Stomach (tissue), 9 donors: ENCODE data around the gene ABTB2. TPM values are rescaled to one million over a fixed set of nuclear protein-coding genes. Genes with fewer than 3 reads are reported as not detected.

ENCODE experiments used
- DNase-seq, 2 donors: peaks; one replicate each; pipeline versions ENCODE4 v3.0.0 to v3.0.0-alpha.2; 2013 to 2019
- H3K27ac ChIP-seq, 5 donors: fragments of 200-600 bp in 4 of 5; sonication (generic) in 4 of 5; one replicate each; pipeline ENCODE4 v1.5.1; 2013 to 2019; ENCODE audit warnings: mild to moderate bottlenecking in 1 of 5, moderate library complexity in 1 of 5
- H3K27me3 ChIP-seq, 3 donors: fragments of 200-600 bp; sonication (generic); one replicate each; pipeline ENCODE4 v1.5.1; 2017 to 2019; ENCODE audit warnings: mixed run types in 1 of 3
- H3K36me3 ChIP-seq, 4 donors: fragments of 200-600 bp; sonication (generic); 1 replicate in 3 of 4; 2 replicates in 1 of 4; pipeline ENCODE4 v1.5.1; 2016 to 2019
- H3K4me1 ChIP-seq, 4 donors: fragments of 200-600 bp; sonication (generic); one replicate each; pipeline ENCODE4 v1.5.1; 2016 to 2019
- H3K4me3 ChIP-seq, 4 donors: fragments of 200-600 bp; sonication (generic) in 3 of 4; one replicate each; pipeline ENCODE4 v1.5.1; 2016 to 2019; ENCODE audit warnings: mild to moderate bottlenecking in 1 of 4
- H3K9me3 ChIP-seq, 4 donors: fragments of 200-600 bp; sonication (generic); one replicate each; pipeline ENCODE4 v1.5.1; 2016 to 2019
- EP300 ChIP-seq: sonication (generic); formaldehyde crosslinking; IDR thresholded peaks from one replicate; pipeline ENCODE4 v1.6.1; 2017; ENCODE audit warnings: antibody characterized with exemption
- POLR2A ChIP-seq, 4 donors: fragments of 450-650 bp; IDR thresholded peaks; one replicate each; pipeline ENCODE4 v1.6.1; 2016; ENCODE audit warnings: antibody characterized with exemption in 4 of 4, control low read depth in 2 of 4, mild to moderate bottlenecking in 1 of 4, moderate library complexity in 1 of 4
- POLR2AphosphoS5 ChIP-seq, 3 donors: sonication (generic); formaldehyde crosslinking; IDR thresholded peaks; one replicate each; pipeline ENCODE4 v1.6.1; 2016; ENCODE audit warnings: antibody characterized with exemption in 3 of 3
- WGBS, 5 donors: extraction: QIAGEN DNeasy Blood & Tissue Kit in 3 of 5; methylation state at CpG; one replicate each; pipeline versions ENCODE4 v1.1.5 to v1.1.7; 2013 to 2018; 5-methylcytosine and 5-hydroxymethylcytosine counted together
- intact Hi-C: fragments of 100-400 bp; cut with DNase I; formaldehyde crosslinking; loops from one replicate; pipeline ENCODE4 v1.15.1; 2023; ENCODE audit warnings: low total_unique reads
- polyA plus RNA-seq, 3 donors: library from polyadenylated mRNA; stranded (reverse); fragments of 200-250 nt; gene quantifications; one replicate each; pipeline ENCODE4 v1.2.3, GENCODE V29; 2013
- total RNA-seq, 5 donors: library from RNA; depleted of rRNA; stranded (reverse); fragments of >200 nt; gene quantifications; one replicate each; pipeline versions ENCODE4 v1.1.0 to v1.2.3, GENCODE V29; 2014 to 2016
- TF ChIP-seq, protein P1 (sequence below), 7 experiments: fragments of 450-650 bp in 4 of 7; fragments of 200-600 bp in 3 of 7; sonication (generic) in 3 of 7; IDR thresholded peaks; one replicate each; pipeline ENCODE4 v1.5.1; 2016 to 2019; ENCODE audit warnings: antibody characterized with exemption in 7 of 7, control low read depth in 2 of 7, mild to moderate bottlenecking in 1 of 7
- donor health status: healthy with polysubstance abuse.
- donor health status: Bipolar disorder and iron deficiency.
- donor health status: healthy.

The ABTB2 gene
- total and polyA plus RNA-seq, 8 donors, result 0.58 to 12.7 (median 2.2) TPM

DNA sequence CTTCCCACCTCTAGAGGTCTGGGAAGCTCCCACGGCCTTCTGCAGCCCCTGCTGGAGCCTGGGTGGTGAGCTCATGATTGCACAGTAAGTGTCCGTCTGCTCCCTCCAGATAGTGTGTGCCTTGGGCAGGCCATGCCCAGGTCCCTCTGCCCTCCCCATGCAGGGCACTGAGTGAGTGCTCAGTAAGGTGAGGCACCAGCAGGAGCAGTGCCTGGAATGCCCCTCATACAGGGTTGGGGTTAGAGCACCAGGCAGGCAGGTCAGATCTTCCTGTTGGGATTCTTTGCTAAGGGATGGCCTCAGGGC, 202.1 kb downstream of the ABTB2 start:
- Histone ChIP-seq H3K4me3 (no peak overlapping the region), H3K27ac (peak overlapping the region in 3 of 5 donors; percentile 27 to 68 (median 62)), H3K36me3 (peaks cover under 1 to 53% (median 41%) of the 10 kb centered on the region in 4 donors), H3K27me3 (no peaks in the 10 kb centered on the region), H3K4me1 (peaks cover 6 to 29% (median 20%) of the 10 kb centered on the region in 4 donors), H3K9me3 (no peaks in the 10 kb centered on the region)
- no peak for DNase-seq
- intact Hi-C loops, result no loop called here
- WGBS, 5 donors, result 47 to 67% (median 50%) methylated on average over 2 of the region's 2 CpGs; no CpG with 5 or more reads in 1 of the 5 donors
- TF ChIP-seq, protein P1, sequence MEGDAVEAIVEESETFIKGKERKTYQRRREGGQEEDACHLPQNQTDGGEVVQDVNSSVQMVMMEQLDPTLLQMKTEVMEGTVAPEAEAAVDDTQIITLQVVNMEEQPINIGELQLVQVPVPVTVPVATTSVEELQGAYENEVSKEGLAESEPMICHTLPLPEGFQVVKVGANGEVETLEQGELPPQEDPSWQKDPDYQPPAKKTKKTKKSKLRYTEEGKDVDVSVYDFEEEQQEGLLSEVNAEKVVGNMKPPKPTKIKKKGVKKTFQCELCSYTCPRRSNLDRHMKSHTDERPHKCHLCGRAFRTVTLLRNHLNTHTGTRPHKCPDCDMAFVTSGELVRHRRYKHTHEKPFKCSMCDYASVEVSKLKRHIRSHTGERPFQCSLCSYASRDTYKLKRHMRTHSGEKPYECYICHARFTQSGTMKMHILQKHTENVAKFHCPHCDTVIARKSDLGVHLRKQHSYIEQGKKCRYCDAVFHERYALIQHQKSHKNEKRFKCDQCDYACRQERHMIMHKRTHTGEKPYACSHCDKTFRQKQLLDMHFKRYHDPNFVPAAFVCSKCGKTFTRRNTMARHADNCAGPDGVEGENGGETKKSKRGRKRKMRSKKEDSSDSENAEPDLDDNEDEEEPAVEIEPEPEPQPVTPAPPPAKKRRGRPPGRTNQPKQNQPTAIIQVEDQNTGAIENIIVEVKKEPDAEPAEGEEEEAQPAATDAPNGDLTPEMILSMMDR (IDR thresholded peaks at IDR 0.05), result no peak
- TF ChIP-seq POLR2A (IDR thresholded peaks at IDR 0.05), result no peak

DNA sequence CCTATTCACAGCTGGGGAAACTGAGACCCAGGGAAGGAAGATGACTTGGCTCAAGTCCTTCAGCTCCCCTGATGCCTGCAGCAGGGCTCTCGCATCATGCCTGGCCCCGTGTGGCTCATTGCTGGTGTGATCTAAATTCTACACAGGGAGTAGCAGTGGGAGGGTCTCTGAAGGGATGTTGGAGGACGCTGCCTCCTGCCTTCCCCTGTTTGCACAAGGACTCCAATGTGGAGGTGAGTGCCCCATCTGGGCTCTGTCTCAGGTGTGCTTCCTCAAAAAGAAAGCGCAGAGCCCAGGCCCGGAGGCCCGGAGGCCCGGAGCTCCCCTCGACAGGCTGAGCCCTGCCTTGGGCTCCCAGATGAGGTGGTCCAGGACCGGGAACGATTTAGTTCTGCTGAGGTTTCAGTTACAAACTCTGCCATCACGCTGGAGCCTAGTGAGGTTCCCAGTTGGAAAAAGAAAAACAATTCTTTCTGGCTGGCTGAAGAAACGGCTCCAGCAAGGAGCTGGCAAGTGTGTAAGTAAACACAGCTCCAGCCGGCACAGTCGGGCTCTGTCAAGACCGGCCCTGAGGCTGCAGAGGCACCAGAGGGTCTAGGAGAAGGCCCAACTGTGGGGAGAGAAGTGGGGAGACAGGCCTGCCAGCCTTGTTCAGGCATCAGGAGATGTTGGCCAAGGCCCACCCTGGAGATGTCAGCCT, 202.6 kb downstream of the ABTB2 start:
- peak; percentile 26 to 43 for DNase-seq
- H3K4me1 ChIP-seq, result peaks cover 6 to 29% (median 20%) of the 10 kb centered on the region in 4 donors
- TF ChIP-seq POLR2AphosphoS5 (IDR thresholded peaks at IDR 0.05), result no peak
- TF ChIP-seq EP300, result no peak
- TF ChIP-seq, protein P1 (IDR thresholded peaks at IDR 0.05), result no peak
- TF ChIP-seq POLR2A (IDR thresholded peaks at IDR 0.05), result no peak
- no peaks in the 10 kb centered on the region for H3K9me3 ChIP-seq
- peaks cover 5 to 58% (median 46%) of the 10 kb centered on the region in 4 donors for H3K36me3 ChIP-seq
- intact Hi-C loops, result no loop called here
- WGBS, 5 donors, result 45 to 61% (median 50%) methylated on average over 15 of the region's 15 CpGs
- peak overlapping the region in 3 of 5 donors; percentile 27 to 68 (median 62) for H3K27ac ChIP-seq
- H3K27me3 ChIP-seq, result no peaks in the 10 kb centered on the region
- H3K4me3 ChIP-seq, result no peak overlapping the region

DNA sequence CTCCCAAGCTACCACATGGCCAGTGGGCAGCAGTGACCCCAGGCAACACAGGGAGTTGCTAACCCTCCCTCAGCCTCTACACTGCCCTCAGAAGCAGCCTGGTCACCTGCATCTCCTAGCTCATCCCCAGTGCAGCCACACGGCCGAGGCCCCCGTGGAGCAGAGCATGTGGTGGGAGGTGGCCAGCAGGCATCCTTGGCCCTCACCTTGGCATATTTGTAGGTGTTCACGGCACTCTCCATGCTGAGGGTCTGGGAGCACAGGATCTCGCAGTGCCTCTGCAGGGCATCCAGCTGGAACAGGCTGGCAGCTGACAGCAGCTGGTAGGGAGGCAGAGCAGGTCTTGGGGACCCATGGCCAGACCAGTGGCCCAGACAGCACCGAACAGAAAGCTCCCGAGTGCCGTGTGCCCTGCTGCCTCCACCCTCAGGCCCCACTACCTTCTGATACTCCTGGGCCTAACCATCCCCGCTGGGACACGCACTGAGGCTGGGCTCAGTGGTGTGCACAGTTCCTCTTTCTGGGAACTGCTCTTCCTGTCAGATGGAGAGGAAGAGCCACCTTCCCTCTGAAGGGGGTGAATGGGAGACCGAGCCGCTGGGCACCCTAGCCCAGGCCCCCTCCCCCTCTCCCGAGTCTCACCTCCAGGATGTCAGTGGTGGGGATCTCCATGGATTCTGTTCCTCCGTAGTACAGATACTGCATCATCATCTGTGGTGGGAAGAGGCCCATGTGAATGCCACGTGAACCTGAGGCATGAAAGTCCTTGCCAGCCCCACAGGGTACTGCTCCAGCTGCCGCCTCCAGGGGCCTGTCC, 203.5 kb downstream of the ABTB2 start:
- Histone ChIP-seq H3K27me3 (no peaks in the 10 kb centered on the region), H3K4me1 (peaks cover 6 to 29% (median 20%) of the 10 kb centered on the region in 4 donors), H3K9me3 (no peaks in the 10 kb centered on the region), H3K36me3 (peaks cover 7 to 59% (median 51%) of the 10 kb centered on the region in 4 donors), H3K27ac (peak overlapping the region in 3 of 5 donors; percentile 27 to 68 (median 62)), H3K4me3 (no peak overlapping the region)
- DNase-seq, result no peak
- 78 to 81% (median 79%) methylated on average over 14 to 16 of the region's 16 CpGs for WGBS, 5 donors
- TF ChIP-seq, protein P1 (IDR thresholded peaks at IDR 0.05), result no peak
- TF ChIP-seq POLR2AphosphoS5 (IDR thresholded peaks at IDR 0.05) (no peak), EP300 (no peak), POLR2A (IDR thresholded peaks at IDR 0.05) (no peak)
- intact Hi-C loops, result no loop called here

DNA sequence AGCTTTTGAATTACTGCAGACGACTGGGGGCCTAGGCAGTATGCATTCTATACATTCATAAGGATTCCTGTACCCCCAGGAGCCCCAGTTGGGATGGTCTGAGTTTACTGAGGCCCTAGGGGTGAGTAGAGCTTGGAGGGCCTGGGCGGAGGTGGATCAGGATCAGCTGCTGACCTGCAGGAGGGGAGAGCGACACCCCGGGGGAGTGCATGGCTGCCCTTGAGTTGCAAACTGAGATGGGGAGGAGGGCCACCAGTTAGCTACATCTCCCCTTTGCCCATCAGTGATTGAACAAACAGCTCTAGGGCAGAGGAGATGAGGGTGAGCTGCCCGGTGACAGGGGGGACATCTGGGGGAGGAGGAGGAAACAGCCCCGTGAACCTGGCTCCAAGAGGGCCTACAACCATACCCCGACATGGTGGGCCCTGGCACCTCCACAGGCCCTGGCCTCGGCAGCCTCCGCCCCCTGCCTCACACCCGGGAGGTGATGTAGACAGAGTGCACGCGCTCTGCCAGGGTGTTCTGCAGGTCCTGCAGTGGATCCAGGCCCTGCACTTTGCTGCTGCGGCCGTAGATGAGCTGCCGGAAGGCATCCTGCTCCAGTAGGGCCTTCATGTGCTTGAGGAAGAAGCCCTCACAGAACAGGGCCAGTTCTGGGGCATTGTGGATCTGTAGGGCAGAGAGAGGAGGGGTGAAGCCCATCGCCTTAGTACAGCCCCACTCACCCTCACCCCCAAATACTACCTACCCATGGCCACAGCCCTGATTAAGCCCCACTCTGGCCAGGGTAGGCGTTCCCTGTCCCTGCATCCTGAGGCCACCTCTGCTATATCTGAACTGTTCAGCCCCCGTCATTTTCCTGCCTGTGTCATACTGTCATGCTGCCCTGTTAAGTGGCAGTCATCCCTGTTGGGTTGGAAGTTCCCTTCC, 205.6 kb downstream of the ABTB2 start:
- no peak for DNase-seq
- no peak for TF ChIP-seq POLR2AphosphoS5 (IDR thresholded peaks at IDR 0.05)
- TF ChIP-seq, protein P1 (IDR thresholded peaks at IDR 0.05), result no peak
- no peak for TF ChIP-seq EP300
- TF ChIP-seq POLR2A (IDR thresholded peaks at IDR 0.05), result no peak
- Histone ChIP-seq H3K36me3 (peaks cover 12 to 73% (median 65%) of the 10 kb centered on the region in 4 donors), H3K9me3 (no peaks in the 10 kb centered on the region), H3K4me3 (no peak overlapping the region), H3K27me3 (no peaks in the 10 kb centered on the region), H3K4me1 (peaks cover 6 to 26% (median 20%) of the 10 kb centered on the region in 4 donors), H3K27ac (no peak overlapping the region)
- 86 to 95% (median 89%) methylated on average over 11 to 18 of the region's 18 CpGs for WGBS, 5 donors
- intact Hi-C loops, result no loop called here
